ENCODE measurements around the gene CCDC85B. TPM values are rescaled to one million over a fixed set of nuclear protein-coding genes. Genes with fewer than 3 reads are reported as not detected.
A peak's percentile ranks its signal among the peaks of the same experiment; 100 is the strongest.

The CCDC85B gene
- total and polyA plus RNA-seq, 2 of the 13 experiments (the other 11 are each of a cell fraction or from before 2014, with no cell fraction given): 8.2 to 19.5 TPM

DNA sequence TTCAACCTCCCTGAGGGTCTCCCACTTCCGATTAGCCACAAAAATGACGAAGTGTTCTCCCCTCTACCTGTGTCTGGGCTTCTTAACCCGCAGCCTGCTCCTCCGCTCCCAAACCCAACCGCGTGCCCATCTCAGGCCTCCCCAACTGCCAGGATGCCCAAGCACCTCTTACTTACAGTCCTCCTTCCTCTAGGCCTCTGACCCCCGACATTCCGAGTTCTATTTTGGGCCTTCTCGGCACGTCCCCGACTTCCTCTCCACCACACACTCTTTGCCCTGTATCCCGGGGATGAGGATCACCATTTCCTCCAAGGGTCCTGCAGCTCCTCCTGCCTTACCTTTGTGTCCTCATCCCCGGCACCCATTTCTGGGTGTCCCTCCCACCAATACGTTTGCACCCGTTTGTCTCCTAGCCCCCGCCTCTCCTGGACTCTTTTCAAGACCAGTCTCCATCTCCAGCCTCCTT is 30.6 kb upstream of the CCDC85B start (continued):
- TF ChIP-seq GPN1 (CRISPR knock-in tag; IDR thresholded peaks at IDR 0.05; ENCODE audit: borderline replicate concordance): no peak
- TF ChIP-seq KAT8 (CRISPR knock-in tag; IDR thresholded peaks at IDR 0.05): no peak
- no peak for TF ChIP-seq RXRA (CRISPR knock-in tag; IDR thresholded peaks at IDR 0.05)
- TF ChIP-seq MXI1 (IDR thresholded peaks at IDR 0.05; ENCODE audit: borderline replicate concordance, low read depth, low read length): no peak
- TF ChIP-seq, protein P1, sequence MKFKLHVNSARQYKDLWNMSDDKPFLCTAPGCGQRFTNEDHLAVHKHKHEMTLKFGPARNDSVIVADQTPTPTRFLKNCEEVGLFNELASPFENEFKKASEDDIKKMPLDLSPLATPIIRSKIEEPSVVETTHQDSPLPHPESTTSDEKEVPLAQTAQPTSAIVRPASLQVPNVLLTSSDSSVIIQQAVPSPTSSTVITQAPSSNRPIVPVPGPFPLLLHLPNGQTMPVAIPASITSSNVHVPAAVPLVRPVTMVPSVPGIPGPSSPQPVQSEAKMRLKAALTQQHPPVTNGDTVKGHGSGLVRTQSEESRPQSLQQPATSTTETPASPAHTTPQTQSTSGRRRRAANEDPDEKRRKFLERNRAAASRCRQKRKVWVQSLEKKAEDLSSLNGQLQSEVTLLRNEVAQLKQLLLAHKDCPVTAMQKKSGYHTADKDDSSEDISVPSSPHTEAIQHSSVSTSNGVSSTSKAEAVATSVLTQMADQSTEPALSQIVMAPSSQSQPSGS (CRISPR knock-in tag; IDR thresholded peaks at IDR 0.05): no peak
- TF ChIP-seq TFDP1 (CRISPR knock-in tag; IDR thresholded peaks at IDR 0.05; ENCODE audit: borderline replicate concordance): no peak
- no peak for TF ChIP-seq NCOA5 (CRISPR knock-in tag; IDR thresholded peaks at IDR 0.05)
- no peak for TF ChIP-seq POGZ (CRISPR knock-in tag; IDR thresholded peaks at IDR 0.05)
- TF ChIP-seq ISL2 (CRISPR knock-in tag; IDR thresholded peaks at IDR 0.05): no peak
- peak; percentile 79; the same call in 1 of the 2 replicates for TF ChIP-seq ZNF350 (CRISPR knock-in tag; IDR thresholded peaks at IDR 0.05; ENCODE audit: borderline replicate concordance, low read depth)
- TF ChIP-seq RARA (CRISPR knock-in tag; IDR thresholded peaks at IDR 0.05): no peak
- no peak for TF ChIP-seq XRCC5 (optimal IDR thresholded peaks at IDR 0.05; ENCODE audit: low read length)
- TF ChIP-seq ZMYM2 (CRISPR knock-in tag; IDR thresholded peaks at IDR 0.05): no peak
- no peak for TF ChIP-seq ZNF10 (CRISPR knock-in tag; IDR thresholded peaks at IDR 0.05; ENCODE audit: borderline replicate concordance, low read depth)
- TF ChIP-seq REPIN1 (CRISPR knock-in tag; IDR thresholded peaks at IDR 0.05; ENCODE audit: borderline replicate concordance, low read depth): no peak
- TF ChIP-seq, protein P2, sequence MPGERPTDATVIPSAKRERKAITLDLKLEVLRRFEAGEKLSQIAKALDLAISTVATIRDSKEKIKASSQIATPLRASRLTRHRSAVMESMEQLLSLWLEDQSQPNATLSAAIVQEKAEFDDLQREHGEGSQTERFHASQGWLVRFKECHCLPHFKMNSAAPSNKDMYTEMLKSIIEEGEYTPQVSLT (CRISPR knock-in tag; IDR thresholded peaks at IDR 0.05; ENCODE audit: borderline replicate concordance, low read depth): no peak
- no peak for TF ChIP-seq HDAC1 (CRISPR knock-in tag; IDR thresholded peaks at IDR 0.05)
- no peak; the same call in 1 of the 2 replicates for TF ChIP-seq KDM3A (CRISPR knock-in tag; IDR thresholded peaks at IDR 0.05; ENCODE audit: low read depth)
- no peak for TF ChIP-seq ZNF792 (CRISPR knock-in tag; IDR thresholded peaks at IDR 0.05)
- no peak for TF ChIP-seq ZNF850 (CRISPR knock-in tag; conservative IDR thresholded peaks at IDR 0.05)
- TF ChIP-seq TCF12 (IDR thresholded peaks at IDR 0.05): no peak
- no peak for TF ChIP-seq TCF12 (CRISPR knock-in tag; IDR thresholded peaks at IDR 0.05)
- no peak for TF ChIP-seq FOXA1 (IDR thresholded peaks at IDR 0.05)
- TF ChIP-seq FOXA1 (CRISPR knock-in tag; IDR thresholded peaks at IDR 0.05): no peak
- no peak for TF ChIP-seq KLF9 (CRISPR knock-in tag; IDR thresholded peaks at IDR 0.05; ENCODE audit: low read depth)
- TF ChIP-seq TEAD2 (CRISPR knock-in tag; IDR thresholded peaks at IDR 0.05): no peak
- TF ChIP-seq HOXA3 (CRISPR knock-in tag; IDR thresholded peaks at IDR 0.05): no peak
- no peak for TF ChIP-seq STAT5B (CRISPR knock-in tag; IDR thresholded peaks at IDR 0.05)
- peak in 1 of 2 experiments; percentile 74; a peak in 1 of 4 replicates for TF ChIP-seq EP300 (IDR thresholded peaks at IDR 0.05; ENCODE audit: low read depth in 2 of 2, low read length in 2 of 2)
- TF ChIP-seq EP300 (CRISPR knock-in tag; IDR thresholded peaks at IDR 0.05; ENCODE audit: borderline replicate concordance): no peak
- no peak for TF ChIP-seq ZNF549 (CRISPR knock-in tag; IDR thresholded peaks at IDR 0.05)
- TF ChIP-seq JUN (CRISPR knock-in tag; IDR thresholded peaks at IDR 0.05): no peak
- no peak for TF ChIP-seq ZNF570 (CRISPR knock-in tag; IDR thresholded peaks at IDR 0.05; ENCODE audit: borderline replicate concordance)
- TF ChIP-seq RXRB (CRISPR knock-in tag; IDR thresholded peaks at IDR 0.05; ENCODE audit: borderline replicate concordance): no peak
- TF ChIP-seq ZNF331 (CRISPR knock-in tag; IDR thresholded peaks at IDR 0.05): no peak

Data from HepG2 (cell line).